ENCODE data around the gene SLCO3A1.

The SLCO3A1 gene

GRCh38 chr15:91874992-91875660 is 21.6 kb downstream of the SLCO3A1 start:
- TF ChIP-seq CTCF (IDR thresholded peaks at IDR 0.05; ENCODE audit: extremely low read depth, insufficient read depth, missing control alignments): no peak
- DNase-seq (ENCODE audit: low spot score): no peak
- in situ Hi-C loops (cut with MboI; ENCODE audit: low pct_unique_long_range_greater_than_20kb, low sequenced_read_pairs, unreplicated experiment): no loop called here

GRCh38 chr15:91876187-91876586 is 22.7 kb downstream of the SLCO3A1 start:
- DNase-seq (ENCODE audit: low spot score): no peak
- no peak for TF ChIP-seq CTCF (IDR thresholded peaks at IDR 0.05; ENCODE audit: extremely low read depth, insufficient read depth, missing control alignments)
- in situ Hi-C loops (cut with MboI; ENCODE audit: low pct_unique_long_range_greater_than_20kb, low sequenced_read_pairs, unreplicated experiment): no loop called here

GRCh38 chr15:91878319-91878870 is 24.9 kb downstream of the SLCO3A1 start:
- in situ Hi-C loops (cut with MboI; ENCODE audit: low pct_unique_long_range_greater_than_20kb, low sequenced_read_pairs, unreplicated experiment): no loop called here

GRCh38 chr15:91879158-91879557 is 25.6 kb downstream of the SLCO3A1 start:
- in situ Hi-C loops (cut with MboI; ENCODE audit: low pct_unique_long_range_greater_than_20kb, low sequenced_read_pairs, unreplicated experiment): no loop called here
- no peak for TF ChIP-seq CTCF (IDR thresholded peaks at IDR 0.05; ENCODE audit: extremely low read depth, insufficient read depth, missing control alignments)
- DNase-seq (ENCODE audit: low spot score): no peak

More at GRCh38 chr15:91878319-91878870, 24.9 kb downstream of the SLCO3A1 start:
- TF ChIP-seq CTCF (IDR thresholded peaks at IDR 0.05; ENCODE audit: extremely low read depth, insufficient read depth, missing control alignments): no peak
- no peak for DNase-seq (ENCODE audit: low spot score)

DNA sequence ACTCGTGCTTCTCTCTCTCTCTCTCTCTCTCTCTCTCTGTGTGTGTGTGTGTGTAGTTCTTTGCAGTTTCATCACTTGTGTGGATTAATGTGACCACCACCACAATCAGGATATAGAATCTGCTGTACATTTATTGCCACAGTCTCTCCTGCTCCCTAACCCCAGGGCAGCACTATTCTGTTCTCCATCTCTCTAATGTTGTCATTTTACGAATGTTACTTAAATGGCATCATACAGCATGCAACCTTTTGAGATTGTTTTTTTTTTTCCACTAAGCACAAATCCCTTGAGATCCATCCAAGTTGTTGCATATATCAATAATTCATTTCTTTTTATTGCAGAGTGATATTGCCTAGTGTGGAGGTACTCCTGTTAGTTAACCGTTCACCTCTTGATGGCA is 26.9 kb downstream of the SLCO3A1 start:
- no peak for TF ChIP-seq CTCF (IDR thresholded peaks at IDR 0.05; ENCODE audit: extremely low read depth, insufficient read depth, missing control alignments)
- DNase-seq (ENCODE audit: low spot score): no peak
- in situ Hi-C loops (cut with MboI; ENCODE audit: low pct_unique_long_range_greater_than_20kb, low sequenced_read_pairs, unreplicated experiment): no loop called here

GRCh38 chr15:91881569-91882297 is 28.2 kb downstream of the SLCO3A1 start:
- no peak for TF ChIP-seq CTCF (IDR thresholded peaks at IDR 0.05; ENCODE audit: extremely low read depth, insufficient read depth, missing control alignments)
- no peak for DNase-seq (ENCODE audit: low spot score)
- in situ Hi-C loops (cut with MboI; ENCODE audit: low pct_unique_long_range_greater_than_20kb, low sequenced_read_pairs, unreplicated experiment): no loop called here

Measured in GM13977 (cell line).